Right lobe of liver (tissue), 4 donors: ENCODE measurements around the gene MGP.

Experiments used
- POLR2A ChIP-seq: fragments of 450-650 bp; IDR thresholded peaks from one replicate; pipeline ENCODE4 v1.6.1; 2017; ENCODE audit warnings: antibody characterized with exemption, mild to moderate bottlenecking
- TF ChIP-seq, protein P1 (sequence below), 4 donors: fragments of 200-600 bp in 3 of 4; fragments of 450-650 bp in 1 of 4; IDR thresholded peaks; one replicate each; pipeline versions ENCODE4 v1.5.1 to v1.8.0; 2016 to 2022; ENCODE audit warnings: antibody characterized with exemption in 4 of 4, mild to moderate bottlenecking in 2 of 4
- donor health status: DM: no; HTN: no; CAD: no.
- donor health status: DM: no; HTN: no; CAD: no.
- donor health status: DM: no; HTN: yes; CAD: no.

DNA sequence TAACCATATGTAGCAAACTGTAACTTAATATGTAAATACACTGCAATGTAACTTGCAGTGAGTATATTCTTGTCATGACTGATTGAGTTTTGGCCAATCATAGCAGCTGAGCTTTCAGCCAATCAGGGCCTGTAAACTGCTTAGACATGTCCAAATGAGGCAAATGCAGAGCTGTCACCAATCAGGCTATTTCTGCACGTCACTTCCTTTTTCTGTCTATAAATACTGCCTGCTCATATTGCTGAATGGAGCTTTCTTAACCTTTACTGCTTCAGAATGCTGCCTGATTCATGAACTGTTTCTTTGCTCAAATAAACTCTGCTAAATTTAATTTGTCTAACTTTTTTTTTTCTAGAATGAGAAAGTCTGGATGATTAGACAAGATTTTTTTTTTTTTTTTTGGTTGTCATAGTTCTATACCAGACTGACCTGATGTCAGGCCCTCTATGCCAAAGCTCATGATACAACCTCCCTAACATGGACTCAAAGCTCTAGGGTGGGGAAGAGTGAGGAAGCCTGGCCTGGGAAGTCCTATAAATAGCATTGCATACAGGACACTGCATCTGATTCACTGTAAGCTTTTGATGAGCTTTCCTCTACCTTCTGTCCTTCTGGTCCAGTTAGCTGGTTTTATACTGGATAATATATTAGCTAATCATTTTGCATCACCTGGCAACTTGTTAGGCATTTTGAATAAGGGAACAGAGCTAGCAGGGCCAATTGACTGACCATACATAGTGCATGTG is 12.0 kb downstream of the MGP start:
- TF ChIP-seq POLR2A, result no peak
- TF ChIP-seq, protein P1, sequence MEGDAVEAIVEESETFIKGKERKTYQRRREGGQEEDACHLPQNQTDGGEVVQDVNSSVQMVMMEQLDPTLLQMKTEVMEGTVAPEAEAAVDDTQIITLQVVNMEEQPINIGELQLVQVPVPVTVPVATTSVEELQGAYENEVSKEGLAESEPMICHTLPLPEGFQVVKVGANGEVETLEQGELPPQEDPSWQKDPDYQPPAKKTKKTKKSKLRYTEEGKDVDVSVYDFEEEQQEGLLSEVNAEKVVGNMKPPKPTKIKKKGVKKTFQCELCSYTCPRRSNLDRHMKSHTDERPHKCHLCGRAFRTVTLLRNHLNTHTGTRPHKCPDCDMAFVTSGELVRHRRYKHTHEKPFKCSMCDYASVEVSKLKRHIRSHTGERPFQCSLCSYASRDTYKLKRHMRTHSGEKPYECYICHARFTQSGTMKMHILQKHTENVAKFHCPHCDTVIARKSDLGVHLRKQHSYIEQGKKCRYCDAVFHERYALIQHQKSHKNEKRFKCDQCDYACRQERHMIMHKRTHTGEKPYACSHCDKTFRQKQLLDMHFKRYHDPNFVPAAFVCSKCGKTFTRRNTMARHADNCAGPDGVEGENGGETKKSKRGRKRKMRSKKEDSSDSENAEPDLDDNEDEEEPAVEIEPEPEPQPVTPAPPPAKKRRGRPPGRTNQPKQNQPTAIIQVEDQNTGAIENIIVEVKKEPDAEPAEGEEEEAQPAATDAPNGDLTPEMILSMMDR (IDR thresholded peaks at IDR 0.05), result no peak
